HCT116 (cell line): ENCODE data around the gene TUBA4B.

Experiments used
- ATF3 ChIP-seq: IDR thresholded peaks from 2 replicates; pipeline ENCODE4 v1.6.1; 2012
- CBX3 ChIP-seq: IDR thresholded peaks from 2 replicates; pipeline ENCODE4 v1.6.1; 2012; ENCODE audit warnings: low read depth
- CTCF ChIP-seq, 3 experiments: fragments of 200-600 bp in 1 of 3; sonication (generic) in 1 of 3; IDR thresholded peaks in 2 of 3; conservative IDR thresholded peaks in 1 of 3; 2 replicates each; pipeline ENCODE4 v1.5.1; 2012 to 2017; ENCODE audit warnings: low read depth in 2 of 3, low read length in 2 of 3, antibody characterized with exemption in 1 of 3, borderline replicate concordance in 1 of 3, control low read depth in 1 of 3, mild to moderate bottlenecking in 1 of 3, mixed read lengths in 1 of 3, mixed run types in 1 of 3, moderate library complexity in 1 of 3; ENCODE audit not compliant: insufficient read depth in 1 of 3
- ELF1 ChIP-seq: IDR thresholded peaks from 2 replicates; pipeline ENCODE4 v1.6.1; 2012; ENCODE audit warnings: low read depth, borderline replicate concordance
- EZH2 ChIP-seq: fragments of 200-600 bp; sonication (generic); IDR thresholded peaks from 2 replicates; pipeline ENCODE4 v1.6.1; 2017; ENCODE audit warnings: antibody characterized with exemption, mixed run types
- EZH2phosphoT487 ChIP-seq: fragments of 200-600 bp; IDR thresholded peaks from 2 replicates; pipeline ENCODE4 v1.6.1; 2018; ENCODE audit warnings: antibody characterized with exemption, borderline replicate concordance
- MAX ChIP-seq: IDR thresholded peaks from 2 replicates; pipeline ENCODE4 v1.6.1; 2012
- POLR2A ChIP-seq: IDR thresholded peaks from 2 replicates; pipeline ENCODE4 v1.7.0; 2011; ENCODE audit warnings: borderline replicate concordance; ENCODE audit not compliant: insufficient read depth, insufficient read length; ENCODE audit errors: extremely low read depth
- REST ChIP-seq: IDR thresholded peaks from 2 replicates; pipeline ENCODE4 v1.6.1; 2012; ENCODE audit warnings: low read depth
- SP1 ChIP-seq: IDR thresholded peaks from 2 replicates; pipeline ENCODE4 v1.6.1; 2012; ENCODE audit warnings: low read depth
- TCF7L2 ChIP-seq: IDR thresholded peaks from 2 replicates; pipeline ENCODE4 v1.7.0; 2011; ENCODE audit warnings: borderline replicate concordance, inconsistent platforms; ENCODE audit not compliant: insufficient read depth, insufficient read length; ENCODE audit errors: extremely low read depth
- YY1 ChIP-seq: IDR thresholded peaks from 2 replicates; pipeline ENCODE4 v1.6.1; 2011; ENCODE audit warnings: low read length, low read depth, moderate library complexity, mild to moderate bottlenecking; ENCODE audit not compliant: insufficient replicate concordance; ENCODE audit errors: extremely low read depth
- ZBTB33 ChIP-seq: IDR thresholded peaks from 2 replicates; pipeline ENCODE4 v1.6.1; 2011; ENCODE audit warnings: mild to moderate bottlenecking, low read length, moderate library complexity; ENCODE audit not compliant: insufficient replicate concordance; ENCODE audit errors: extremely low read depth
- ZNF274 ChIP-seq: fragments of 200-500 bp; sonication (Bioruptor generic); IDR thresholded peaks from 2 replicates; pipeline ENCODE4 v1.6.1; 2014; ENCODE audit warnings: mild to moderate bottlenecking, low read depth, low read length, inconsistent platforms

GRCh38 chr2:219234331-219234730 lies 18.7 kb upstream of the TUBA4B start:
- TF ChIP-seq EZH2 (no peak), YY1 (no peak), ZBTB33 (no peak), POLR2A (no peak), CTCF (IDR thresholded peaks at IDR 0.05 in 2 of 3, conservative IDR thresholded peaks at IDR 0.05 in 1 of 3; ENCODE audit: borderline replicate concordance in 1 of 3, insufficient read depth in 1 of 3, low read depth in 2 of 3, low read length in 2 of 3) (no peak), REST (no peak), MAX (no peak), SP1 (no peak), CBX3 (no peak), ATF3 (no peak), TCF7L2 (no peak), EZH2phosphoT487 (no peak), ZNF274 (no peak), ELF1 (no peak)
